OCI-LY1 (cell line): ENCODE measurements around the gene RCAN1.
A peak's percentile ranks its signal among the peaks of the same experiment; 100 is the strongest.

Experiments
- H2AFZ ChIP-seq: fragments of 200-600 bp; sonication (generic), shearing (Covaris generic); 2 replicates; pipeline ENCODE4 v1.6.0; 2014; ENCODE audit warnings: antibody characterized with exemption, mild to moderate bottlenecking, low read length
- H3F3A ChIP-seq: fragments of 200-600 bp; sonication (generic), shearing (Covaris generic); 2 replicates; pipeline ENCODE4 v1.6.0; 2014; ENCODE audit warnings: mild to moderate bottlenecking, antibody characterized with exemption, low read length, moderate library complexity; ENCODE audit not compliant: insufficient read depth
- H3K27ac ChIP-seq: fragments of 200-600 bp; sonication (generic); 2 replicates; pipeline ENCODE4 v1.5.1; 2014; ENCODE audit warnings: low read length, mixed run types, mild to moderate bottlenecking, low read depth; ENCODE audit not compliant: poor library complexity, severe bottlenecking
- H3K27me3 ChIP-seq: fragments of 200-600 bp; sonication (generic); 2 replicates; pipeline ENCODE4 v1.6.0; 2014; ENCODE audit warnings: antibody characterized with exemption, mild to moderate bottlenecking, low read length, moderate library complexity; ENCODE audit not compliant: insufficient read depth
- H3K36me3 ChIP-seq: fragments of 200-600 bp; sonication (generic); 2 replicates; pipeline ENCODE4 v1.6.1; 2014; ENCODE audit warnings: mild to moderate bottlenecking, antibody characterized with exemption, low read length, moderate library complexity, mixed read lengths; ENCODE audit not compliant: insufficient read depth
- H3K4me1 ChIP-seq: fragments of 200-600 bp; sonication (generic); 2 replicates; pipeline ENCODE4 v1.5.1; 2014; ENCODE audit warnings: mild to moderate bottlenecking, low read length, moderate library complexity; ENCODE audit not compliant: insufficient read depth, severe bottlenecking
- H3K4me2 ChIP-seq: fragments of 200-600 bp; sonication (generic), shearing (Covaris generic); 2 replicates; pipeline ENCODE4 v1.6.1; 2014; ENCODE audit warnings: low read length
- H3K4me3 ChIP-seq: fragments of 200-600 bp; sonication (generic); 2 replicates; pipeline ENCODE4 v1.5.1; 2014; ENCODE audit warnings: low read length, low read depth, mild to moderate bottlenecking, mixed read lengths; ENCODE audit not compliant: poor library complexity, severe bottlenecking
- H3K79me2 ChIP-seq: fragments of 200-600 bp; shearing (Covaris generic); 2 replicates; pipeline ENCODE4 v1.6.1; 2016; ENCODE audit warnings: mixed run types, low read length, mixed read lengths; ENCODE audit not compliant: insufficient read depth
- H3K9ac ChIP-seq: fragments of 200-600 bp; sonication (generic), shearing (Covaris generic); 2 replicates; pipeline ENCODE4 v1.6.1; 2014; ENCODE audit warnings: mild to moderate bottlenecking, low read length, mixed read lengths
- H3K9me2 ChIP-seq: fragments of 200-600 bp; sonication (generic), shearing (Covaris generic); 2 replicates; pipeline ENCODE4 v1.6.1; 2014; ENCODE audit warnings: low read depth, mild to moderate bottlenecking, low read length, mixed read lengths
- H3K9me3 ChIP-seq: fragments of 200-600 bp; shearing (Covaris generic); 2 replicates; pipeline ENCODE4 v1.6.1; 2014; ENCODE audit warnings: low read length, mixed read lengths
- H4K20me1 ChIP-seq: fragments of 200-600 bp; sonication (generic), shearing (Covaris generic); 2 replicates; pipeline ENCODE4 v1.6.0; 2016; ENCODE audit warnings: mild to moderate bottlenecking, low read length; ENCODE audit not compliant: insufficient read depth
- EZH2 ChIP-seq: fragments of 200-600 bp; sonication (generic), shearing (Covaris generic); IDR thresholded peaks from 2 replicates; pipeline ENCODE4 v1.8.0; 2017; ENCODE audit warnings: borderline replicate concordance, mixed run types, mild to moderate bottlenecking, antibody characterized with exemption, low read length, moderate library complexity, mixed read lengths
- TF ChIP-seq, protein P1 (sequence below): fragments of 200-600 bp; sonication (generic), shearing (Covaris generic); IDR thresholded peaks from 2 replicates; pipeline ENCODE4 v1.5.1; 2017; ENCODE audit warnings: mild to moderate bottlenecking, antibody characterized with exemption, low read length, moderate library complexity, mixed read lengths

The RCAN1 gene

DNA sequence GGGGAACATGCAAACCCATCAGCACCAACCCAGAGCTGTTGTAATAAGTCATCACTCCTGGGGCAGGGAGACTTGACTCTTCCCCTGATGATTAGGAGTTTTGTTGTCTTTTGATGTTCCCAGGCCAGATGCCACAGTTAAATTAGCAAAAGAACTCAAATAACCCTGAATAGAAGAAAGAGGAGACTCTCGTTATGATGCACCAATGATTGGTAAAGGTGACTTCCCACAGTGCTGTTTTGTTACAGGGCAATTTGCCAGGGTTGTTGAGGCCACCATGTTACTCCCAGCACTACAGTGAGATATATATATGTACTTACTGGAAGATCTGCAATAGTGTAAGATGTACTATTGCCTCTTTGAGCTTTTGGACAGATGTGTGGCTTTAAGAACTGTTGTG lies 24.3 kb upstream of the RCAN1 start:
- Histone ChIP-seq H3K27ac (no peak overlapping the region), H2AFZ (no peak overlapping the region), H3K9ac (no peak overlapping the region), H3K4me3 (no peak overlapping the region), H3K27me3 (no peaks in the 10 kb centered on the region; the same call in 1 of the 2 replicates), H3K9me2 (no peaks in the 10 kb centered on the region), H4K20me1 (no peaks in the 10 kb centered on the region), H3K79me2 (no peaks in the 10 kb centered on the region), H3K4me2 (no peak overlapping the region), H3K4me1 (peaks cover 5% of the 10 kb centered on the region), H3F3A (no peaks in the 10 kb centered on the region), H3K36me3 (no peaks in the 10 kb centered on the region), H3K9me3 (no peaks in the 10 kb centered on the region)
- no peak for TF ChIP-seq EZH2
- TF ChIP-seq, protein P1, sequence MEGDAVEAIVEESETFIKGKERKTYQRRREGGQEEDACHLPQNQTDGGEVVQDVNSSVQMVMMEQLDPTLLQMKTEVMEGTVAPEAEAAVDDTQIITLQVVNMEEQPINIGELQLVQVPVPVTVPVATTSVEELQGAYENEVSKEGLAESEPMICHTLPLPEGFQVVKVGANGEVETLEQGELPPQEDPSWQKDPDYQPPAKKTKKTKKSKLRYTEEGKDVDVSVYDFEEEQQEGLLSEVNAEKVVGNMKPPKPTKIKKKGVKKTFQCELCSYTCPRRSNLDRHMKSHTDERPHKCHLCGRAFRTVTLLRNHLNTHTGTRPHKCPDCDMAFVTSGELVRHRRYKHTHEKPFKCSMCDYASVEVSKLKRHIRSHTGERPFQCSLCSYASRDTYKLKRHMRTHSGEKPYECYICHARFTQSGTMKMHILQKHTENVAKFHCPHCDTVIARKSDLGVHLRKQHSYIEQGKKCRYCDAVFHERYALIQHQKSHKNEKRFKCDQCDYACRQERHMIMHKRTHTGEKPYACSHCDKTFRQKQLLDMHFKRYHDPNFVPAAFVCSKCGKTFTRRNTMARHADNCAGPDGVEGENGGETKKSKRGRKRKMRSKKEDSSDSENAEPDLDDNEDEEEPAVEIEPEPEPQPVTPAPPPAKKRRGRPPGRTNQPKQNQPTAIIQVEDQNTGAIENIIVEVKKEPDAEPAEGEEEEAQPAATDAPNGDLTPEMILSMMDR, result no peak

DNA sequence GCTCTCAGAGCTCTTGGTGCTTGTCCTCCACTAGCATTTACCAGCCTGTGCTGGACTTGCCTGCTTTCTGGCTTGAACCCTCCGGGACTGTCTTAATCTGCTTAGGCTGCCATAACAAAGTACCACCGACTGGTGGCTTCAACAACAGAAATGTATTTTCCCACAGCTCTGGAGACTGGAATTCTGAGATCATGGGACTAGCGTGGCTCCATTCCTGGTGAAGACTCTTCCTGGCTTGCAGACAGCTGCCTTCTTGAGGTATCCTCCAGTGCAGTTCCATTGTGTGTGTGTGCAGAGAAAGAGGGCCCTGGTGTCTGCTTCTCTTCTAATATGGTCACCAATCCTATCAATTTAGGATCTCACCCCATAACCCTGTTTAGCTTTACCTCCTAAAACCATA lies 22.0 kb upstream of the RCAN1 start:
- no peak overlapping the region for H3K9ac ChIP-seq
- H3K36me3 ChIP-seq, result no peaks in the 10 kb centered on the region
- H2AFZ ChIP-seq, result no peak overlapping the region
- no peaks in the 10 kb centered on the region for H4K20me1 ChIP-seq
- H3K27me3 ChIP-seq, result no peaks in the 10 kb centered on the region
- no peaks in the 10 kb centered on the region for H3K9me3 ChIP-seq
- no peaks in the 10 kb centered on the region for H3K79me2 ChIP-seq
- H3K27ac ChIP-seq, result no peak overlapping the region
- H3K9me2 ChIP-seq, result no peaks in the 10 kb centered on the region
- no peak overlapping the region for H3K4me3 ChIP-seq
- H3K4me1 ChIP-seq, result peaks cover 9% of the 10 kb centered on the region
- H3F3A ChIP-seq, result no peaks in the 10 kb centered on the region
- H3K4me2 ChIP-seq, result no peak overlapping the region
- TF ChIP-seq EZH2, result no peak
- TF ChIP-seq, protein P1, result no peak

DNA sequence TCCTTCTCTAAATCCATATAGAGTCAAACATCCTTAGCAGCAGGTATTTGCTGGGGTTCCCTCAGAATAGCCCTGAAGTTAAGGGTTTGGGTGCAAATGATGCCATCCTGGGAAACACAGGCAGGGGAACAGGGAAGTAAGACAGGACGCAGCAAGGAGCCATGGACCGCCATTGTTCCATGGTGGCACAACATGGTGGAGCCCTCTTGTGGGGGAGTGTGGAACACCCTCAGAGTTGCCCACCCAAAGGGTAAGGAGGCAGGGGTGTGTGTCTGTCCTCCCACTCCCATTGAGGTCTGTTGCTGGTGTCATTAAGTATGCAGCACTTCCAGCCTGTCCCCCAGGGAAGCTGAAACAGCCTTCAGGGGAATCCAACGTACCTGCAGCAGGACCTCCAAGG lies 20.4 kb upstream of the RCAN1 start:
- Histone ChIP-seq H3K27ac (no peak overlapping the region), H3K4me1 (peaks cover 7% of the 10 kb centered on the region), H3K27me3 (no peaks in the 10 kb centered on the region), H3K79me2 (no peaks in the 10 kb centered on the region), H2AFZ (no peak overlapping the region), H3K4me2 (no peak overlapping the region), H4K20me1 (no peaks in the 10 kb centered on the region), H3F3A (no peaks in the 10 kb centered on the region), H3K9me2 (no peaks in the 10 kb centered on the region), H3K9me3 (no peaks in the 10 kb centered on the region), H3K9ac (no peak overlapping the region), H3K36me3 (no peaks in the 10 kb centered on the region), H3K4me3 (no peak overlapping the region)
- TF ChIP-seq, protein P1, result peak; percentile 68
- no peak for TF ChIP-seq EZH2
